Fibroblast of skin of left quadriceps (primary cell): Measurements from ENCODE around the gene KDF1.
"Not testable (repeated sequence)": the region's sequence is repeated elsewhere in the genome, so short reads cannot be mapped to it uniquely, and the experiment has no call there.

ENCODE experiments used
- DNase-seq, 2 experiments: peaks; one replicate each; pipeline ENCODE4 v3.0.0-alpha.2; 2013; ENCODE audit warnings: low read depth in 2 of 2

The KDF1 gene

GRCh38 chr1:26994020-26994786 lies 33.9 kb upstream of the KDF1 start:
- no peak for DNase-seq

- peak in 1 of 2 experiments; percentile 53 for DNase-seq
Observed at GRCh38 chr1:26993237-26994019, 33.2 kb upstream of the KDF1 start, which contains the start of gene TRNP1. Gene TRNP1, plus strand, starts transcription at chr1:26993692. Its CDS starts 95 bp downstream, at chr1:26993787.

- peak; percentile 79 to 80 for DNase-seq
Observed at GRCh38 chr1:26991310-26992116, 31.2 kb upstream of the KDF1 start.

- not testable (repeated sequence) for DNase-seq
Observed at GRCh38 chr1:26989403-26990109, 29.3 kb upstream of the KDF1 start.

GRCh38 chr1:26986658-26987057 lies 26.4 kb upstream of the KDF1 start:
- no peak for DNase-seq

- no peak for DNase-seq
Observed at GRCh38 chr1:26984291-26984690, 24.0 kb upstream of the KDF1 start.

- no peak for DNase-seq
Observed at GRCh38 chr1:26983863-26984262, 23.6 kb upstream of the KDF1 start.

- no peak for DNase-seq
Observed at GRCh38 chr1:26981146-26981846, 21.0 kb upstream of the KDF1 start.

- no peak for DNase-seq
Observed at GRCh38 chr1:26978901-26979300, 18.6 kb upstream of the KDF1 start.

- DNase-seq = no peak
Observed at GRCh38 chr1:26976621-26977510, 16.6 kb upstream of the KDF1 start.

GRCh38 chr1:26972821-26973220 lies 12.6 kb upstream of the KDF1 start:
- no peak for DNase-seq

GRCh38 chr1:26972390-26972789 lies 12.1 kb upstream of the KDF1 start:
- DNase-seq = no peak

- no peak for DNase-seq
Observed at GRCh38 chr1:26971590-26971989, 11.3 kb upstream of the KDF1 start.

- DNase-seq = no peak
Observed at GRCh38 chr1:26970810-26971209, 10.5 kb upstream of the KDF1 start.

- DNase-seq = no peak
Observed at GRCh38 chr1:26965628-26966027, 5.4 kb upstream of the KDF1 start.

GRCh38 chr1:26965213-26965612 lies 4.9 kb upstream of the KDF1 start:
- DNase-seq = no peak

GRCh38 chr1:26961826-26962225 lies 1.6 kb upstream of the KDF1 start:
- DNase-seq = peak; percentile 94 to 95

GRCh38 chr1:26960625-26960966 lies 328 bp upstream of the KDF1 start:
- no peak for DNase-seq

GRCh38 chr1:26959270-26959669 lies 998 bp downstream of the KDF1 start:
- DNase-seq = no peak

GRCh38 chr1:26957306-26957705 lies 3.0 kb downstream of the KDF1 start:
- no peak for DNase-seq
